K562 (cell line): ENCODE data around the gene SLC16A1.

Experiments used
- NR1H2 ChIP-seq: sonication (generic); formaldehyde crosslinking; IDR thresholded peaks from 2 replicates; pipeline ENCODE4 v1.4.0; 2020; ENCODE audit warnings: mild to moderate bottlenecking, missing genetic modification reagents
- POLR2AphosphoS5 ChIP-seq: IDR thresholded peaks from 2 replicates; pipeline ENCODE4 v1.6.1; 2011; ENCODE audit warnings: mild to moderate bottlenecking, low read depth, low read length, moderate library complexity; ENCODE audit not compliant: control insufficient read depth, insufficient read depth
- TCF7 ChIP-seq: sonication (generic); IDR thresholded peaks from 2 replicates; pipeline ENCODE4 v1.6.1; 2016; ENCODE audit warnings: antibody characterized with exemption, borderline replicate concordance
- ZNF282 ChIP-seq: sonication (generic); formaldehyde crosslinking; IDR thresholded peaks from 2 replicates; pipeline ENCODE4 v1.8.1; 2023; ENCODE audit warnings: missing genetic modification reagents
- ZNF644 ChIP-seq: fragments of 200-800 bp; sonication (Bioruptor generic); IDR thresholded peaks from 2 replicates; pipeline ENCODE4 v1.6.1; 2016; ENCODE audit warnings: low read depth, missing genetic modification characterization, missing compliant biosample characterization
- TF ChIP-seq, protein P1 (sequence below): IDR thresholded peaks from 2 replicates; pipeline ENCODE4 v1.6.1; 2011; ENCODE audit not compliant: insufficient read length; ENCODE audit errors: extremely low read depth

DNA sequence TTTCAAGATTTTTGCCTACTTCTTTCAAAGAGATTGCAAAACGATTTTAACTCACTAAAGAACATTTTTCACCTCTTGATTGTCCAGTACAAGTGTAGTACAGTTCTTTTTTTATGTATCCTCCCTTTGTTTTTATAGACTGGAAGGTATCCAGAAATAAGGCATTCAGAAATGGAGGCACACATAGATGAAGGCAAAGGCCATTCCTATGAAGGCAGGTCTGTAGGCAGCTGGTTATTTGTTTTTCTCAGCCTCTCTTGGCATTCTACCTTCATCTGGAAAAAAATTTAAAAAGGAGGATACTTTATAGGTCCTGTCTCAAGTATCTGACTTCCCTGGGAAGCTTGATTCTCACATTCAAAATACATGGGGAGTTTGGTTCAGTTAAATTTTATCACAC lies 18.6 kb upstream of the SLC16A1 start:
- no peak for TF ChIP-seq TCF7
- no peak for TF ChIP-seq NR1H2 (CRISPR knock-in tag)
- no peak for TF ChIP-seq ZNF282 (CRISPR knock-in tag)
- no peak for TF ChIP-seq POLR2AphosphoS5
- TF ChIP-seq ZNF644 (tag) = no peak
- TF ChIP-seq, protein P1, sequence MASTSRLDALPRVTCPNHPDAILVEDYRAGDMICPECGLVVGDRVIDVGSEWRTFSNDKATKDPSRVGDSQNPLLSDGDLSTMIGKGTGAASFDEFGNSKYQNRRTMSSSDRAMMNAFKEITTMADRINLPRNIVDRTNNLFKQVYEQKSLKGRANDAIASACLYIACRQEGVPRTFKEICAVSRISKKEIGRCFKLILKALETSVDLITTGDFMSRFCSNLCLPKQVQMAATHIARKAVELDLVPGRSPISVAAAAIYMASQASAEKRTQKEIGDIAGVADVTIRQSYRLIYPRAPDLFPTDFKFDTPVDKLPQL = no peak
